ENCODE data around the gene ISL2. TPM values are rescaled to one million over a fixed set of nuclear protein-coding genes. Genes with fewer than 3 reads are reported as not detected.

ISL2 gene
- total RNA-seq, 2 experiments from 2014 or later, result 0.22 TPM; not detected in 1

DNA sequence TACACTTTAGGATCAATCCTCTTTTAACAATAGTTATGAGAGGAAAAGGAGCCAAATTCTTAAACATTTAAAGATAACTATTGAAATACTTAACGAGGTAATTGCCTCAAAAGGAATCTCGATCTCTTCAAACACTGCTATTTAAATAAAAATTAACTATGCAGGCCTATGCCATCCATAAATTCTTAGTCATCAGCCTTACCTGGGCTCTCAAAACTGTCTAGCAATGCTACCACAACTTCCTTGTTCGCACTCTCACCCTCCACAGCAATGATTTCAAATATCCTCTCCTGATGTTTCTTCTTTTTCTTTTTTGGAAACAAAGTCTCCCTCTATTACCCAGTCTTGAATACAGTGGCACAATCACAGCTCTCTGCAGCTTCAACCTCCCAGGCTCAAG lies 37.6 kb upstream of the ISL2 start:
- Mint-ChIP-seq H3K9me3 (peaks cover under 1% of the 10 kb centered on the region), H3K27me3 (no peaks in the 10 kb centered on the region), H3K4me3 (no peak overlapping the region), H3K36me3 (ENCODE audit: low read depth) (peaks cover 8% of the 10 kb centered on the region), H3K4me1 (ENCODE audit: low read depth) (peaks cover 18% of the 10 kb centered on the region), H3K27ac (no peak overlapping the region)
- TF ChIP-seq, protein P1, sequence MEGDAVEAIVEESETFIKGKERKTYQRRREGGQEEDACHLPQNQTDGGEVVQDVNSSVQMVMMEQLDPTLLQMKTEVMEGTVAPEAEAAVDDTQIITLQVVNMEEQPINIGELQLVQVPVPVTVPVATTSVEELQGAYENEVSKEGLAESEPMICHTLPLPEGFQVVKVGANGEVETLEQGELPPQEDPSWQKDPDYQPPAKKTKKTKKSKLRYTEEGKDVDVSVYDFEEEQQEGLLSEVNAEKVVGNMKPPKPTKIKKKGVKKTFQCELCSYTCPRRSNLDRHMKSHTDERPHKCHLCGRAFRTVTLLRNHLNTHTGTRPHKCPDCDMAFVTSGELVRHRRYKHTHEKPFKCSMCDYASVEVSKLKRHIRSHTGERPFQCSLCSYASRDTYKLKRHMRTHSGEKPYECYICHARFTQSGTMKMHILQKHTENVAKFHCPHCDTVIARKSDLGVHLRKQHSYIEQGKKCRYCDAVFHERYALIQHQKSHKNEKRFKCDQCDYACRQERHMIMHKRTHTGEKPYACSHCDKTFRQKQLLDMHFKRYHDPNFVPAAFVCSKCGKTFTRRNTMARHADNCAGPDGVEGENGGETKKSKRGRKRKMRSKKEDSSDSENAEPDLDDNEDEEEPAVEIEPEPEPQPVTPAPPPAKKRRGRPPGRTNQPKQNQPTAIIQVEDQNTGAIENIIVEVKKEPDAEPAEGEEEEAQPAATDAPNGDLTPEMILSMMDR (IDR thresholded peaks at IDR 0.05), result no peak
- ATAC-seq (no peak), DNase-seq (no peak)
- ChIA-PET POLR2A (interaction anchor here (1.3 kb wide), 1 partner anchor 13 kb away, joined by 3 read pairs; no protein-coding TSS in a partner anchor), CTCF (interaction anchor here (1.2 kb wide), 1 partner anchor 10 kb away, joined by 3 read pairs; no protein-coding TSS in a partner anchor)
- intact Hi-C loops (cut with micrococcal nuclease), result no loop called here

DNA sequence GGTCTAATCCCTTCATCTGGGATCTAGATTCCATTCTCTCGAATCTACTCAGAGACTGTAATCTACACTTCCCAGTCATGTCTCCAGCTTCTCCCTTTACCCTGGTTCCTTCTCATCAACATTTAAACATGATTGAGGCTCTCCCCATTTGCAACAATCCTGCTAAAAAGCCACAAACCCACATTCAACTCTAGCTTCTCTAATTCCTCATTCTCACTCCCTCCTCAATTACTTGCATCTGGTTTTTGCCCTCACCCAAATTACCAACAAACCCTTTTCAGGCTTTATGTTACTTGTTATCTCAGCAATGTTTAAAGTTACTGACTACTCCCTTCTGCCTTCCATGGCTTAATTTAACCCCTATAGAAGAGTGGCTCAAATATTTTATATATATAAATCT lies 36.8 kb upstream of the ISL2 start:
- Mint-ChIP-seq H3K36me3 (ENCODE audit: low read depth) (peaks cover 13% of the 10 kb centered on the region), H3K27ac (no peak overlapping the region), H3K4me1 (ENCODE audit: low read depth) (peaks cover 15% of the 10 kb centered on the region), H3K27me3 (no peaks in the 10 kb centered on the region), H3K9me3 (peaks cover 3% of the 10 kb centered on the region), H3K4me3 (no peak overlapping the region)
- CTCF ChIA-PET, result no interaction called here
- ATAC-seq (no peak), DNase-seq (no peak)
- TF ChIP-seq, protein P1 (IDR thresholded peaks at IDR 0.05), result no peak
- POLR2A ChIA-PET, result interaction anchor here (1.3 kb wide), 1 partner anchor 12 kb away, joined by 3 read pairs; no protein-coding TSS in a partner anchor
- intact Hi-C loops (cut with micrococcal nuclease), result no loop called here

DNA sequence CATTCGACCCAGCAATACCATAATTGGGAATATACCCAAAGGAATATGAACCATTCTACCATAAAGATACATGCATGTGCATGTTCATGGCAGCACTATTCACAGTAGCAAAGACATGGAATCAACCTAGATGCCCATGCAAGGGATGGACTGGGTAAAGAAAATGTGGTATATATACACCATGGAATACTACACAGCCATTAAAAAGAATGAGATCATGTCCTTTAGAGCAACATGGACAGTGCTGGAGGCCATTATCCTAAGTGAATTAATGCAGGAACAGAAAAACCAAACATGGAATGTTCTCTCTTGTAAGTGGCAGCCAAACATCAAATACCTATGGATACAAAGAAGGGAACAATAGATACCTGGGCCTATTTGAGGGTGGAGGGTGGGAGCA lies 32.7 kb upstream of the ISL2 start:
- CTCF ChIA-PET, result no interaction called here

GRCh38 chr15:76309601-76310330 lies 26.8 kb upstream of the ISL2 start:
- Mint-ChIP-seq H3K36me3 (ENCODE audit: low read depth) (peaks cover 19% of the 10 kb centered on the region), H3K27ac (peak overlapping the region; percentile 64), H3K4me1 (ENCODE audit: low read depth) (peaks cover 39% of the 10 kb centered on the region), H3K27me3 (no peaks in the 10 kb centered on the region), H3K4me3 (peak overlapping the region; percentile 90), H3K9me3 (peaks cover 3% of the 10 kb centered on the region)
- POLR2A ChIA-PET, result interaction anchor here (1.2 kb wide), 1 partner anchor 15 kb away, joined by 5 read pairs; no protein-coding TSS in a partner anchor
- CTCF ChIA-PET, result interaction anchor here (1.1 kb wide), 1 partner anchor 11 kb away, joined by 3 read pairs; no protein-coding TSS in a partner anchor
- intact Hi-C loops (cut with micrococcal nuclease), result no loop called here
- no peak for DNase-seq
- TF ChIP-seq, protein P1 (IDR thresholded peaks at IDR 0.05), result no peak
- no peak for ATAC-seq

More for the DNA sequence above, 32.7 kb upstream of the ISL2 start:
- Mint-ChIP-seq H3K27ac (no peak overlapping the region), H3K4me3 (no peak overlapping the region), H3K4me1 (ENCODE audit: low read depth) (peaks cover 36% of the 10 kb centered on the region), H3K27me3 (no peaks in the 10 kb centered on the region), H3K9me3 (peaks cover 6% of the 10 kb centered on the region), H3K36me3 (ENCODE audit: low read depth) (peaks cover 26% of the 10 kb centered on the region)
- intact Hi-C loops (cut with micrococcal nuclease), result no loop called here
- TF ChIP-seq, protein P1 (IDR thresholded peaks at IDR 0.05), result no peak
- POLR2A ChIA-PET, result interaction anchor here (0.6 kb wide), 1 partner anchor 1943 kb away, joined by 3 read pairs; no protein-coding TSS in a partner anchor
- ATAC-seq, result no peak
- no peak for DNase-seq

DNA sequence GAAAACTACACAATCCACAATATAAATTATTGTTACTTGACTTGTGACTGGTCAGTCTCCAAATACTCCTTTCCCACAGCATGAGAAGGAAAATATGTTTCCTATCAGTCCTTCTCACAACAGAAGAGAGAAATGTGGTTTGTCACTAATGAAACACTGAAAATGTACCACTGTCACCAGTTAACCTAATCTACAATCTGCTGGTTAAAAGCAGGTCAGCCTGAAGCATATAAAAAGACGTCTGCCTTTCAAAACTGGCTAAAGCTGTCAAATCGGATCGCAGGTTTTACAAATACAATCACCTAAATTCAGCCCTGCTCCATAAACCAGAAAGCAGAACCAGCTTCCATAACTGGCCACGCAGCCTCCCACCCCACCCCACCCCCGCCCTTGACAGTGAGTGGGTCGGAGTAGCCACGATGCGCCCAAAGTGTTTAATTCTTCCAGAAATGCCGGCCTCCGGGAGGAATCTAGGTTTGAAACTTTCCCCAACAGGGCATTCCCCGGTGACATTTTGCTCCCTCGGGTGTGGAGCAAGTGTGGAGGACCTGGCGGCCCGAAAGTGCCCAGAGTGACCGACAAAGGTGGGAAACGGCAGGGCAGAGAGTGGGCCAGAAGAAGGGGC lies 26.0 kb upstream of the ISL2 start:
- DNase-seq (peak; percentile 26), ATAC-seq (peak; percentile 2)
- CTCF ChIA-PET, result no interaction called here
- Mint-ChIP-seq H3K4me3 (peak overlapping the region; percentile 90), H3K27ac (peak overlapping the region; percentile 85), H3K9me3 (no peaks in the 10 kb centered on the region), H3K36me3 (ENCODE audit: low read depth) (peaks cover 16% of the 10 kb centered on the region), H3K4me1 (ENCODE audit: low read depth) (peaks cover 35% of the 10 kb centered on the region), H3K27me3 (no peaks in the 10 kb centered on the region)
- POLR2A ChIA-PET, result interaction anchor here (0.9 to 1.8 kb wide), 3 partner anchors 16 to 28 kb away, joined by 3 to 6 read pairs (median 5); no protein-coding TSS in a partner anchor
- TF ChIP-seq, protein P1 (IDR thresholded peaks at IDR 0.05), result no peak
- intact Hi-C loops (cut with micrococcal nuclease), result no loop called here
